ENCODE measurements around the gene HEXIM1. TPM values are rescaled to one million over a fixed set of nuclear protein-coding genes. Genes with fewer than 3 reads are reported as not detected.
A peak's percentile ranks its signal among the peaks of the same experiment; 100 is the strongest.

HEXIM1 gene
- 10 to 100 TPM; 20.9 to 32.7 (median 25.0) TPM for total RNA-seq

GRCh38 chr17:45148183-45149036 is at the start of gene HEXIM1:
HEXIM1 (plus strand) TSS chr17:45148475; CDS start chr17:45149191, 716 bp downstream.
- 0% methylated on average over 58 of the region's 58 CpGs for WGBS, 2 donors
- DNase-seq (ENCODE audit: low spot score in 2 of 2) = peak; percentile 100
- peak within 1 kb of the TSS; percentile 76 for H3K4me3 ChIP-seq (ENCODE audit: low read depth, poor library complexity, severe bottlenecking)
- intact Hi-C loops (cut with DNase I; ENCODE audit: low total_unique reads) = no loop called here
- TF ChIP-seq CTCF (IDR thresholded peaks at IDR 0.05) (peak in 1 of 3 donors; percentile 64), POLR2A (IDR thresholded peaks at IDR 0.05) (peak in 1 of 2 donors; percentile 98)

GRCh38 chr17:45098869-45099616 is 49.2 kb upstream of the HEXIM1 start:
- H3K4me3 ChIP-seq (ENCODE audit: low read depth, poor library complexity, severe bottlenecking) = no peak overlapping the region
- 46 to 47% methylated on average over 9 of the region's 9 CpGs for WGBS, 2 donors
- DNase-seq (ENCODE audit: low spot score in 2 of 2) = peak; percentile 87 to 98
- TF ChIP-seq POLR2A (IDR thresholded peaks at IDR 0.05) (no peak), CTCF (IDR thresholded peaks at IDR 0.05) (peak in 1 of 3 donors; percentile 31)
- intact Hi-C loops (cut with DNase I; ENCODE audit: low total_unique reads) = loop anchor here (10.0 kb wide), 1 partner anchor 74 kb away; no protein-coding TSS in a partner anchor

- H3K4me3 ChIP-seq (ENCODE audit: low read depth, poor library complexity, severe bottlenecking) = no peak overlapping the region
- intact Hi-C loops (cut with DNase I; ENCODE audit: low total_unique reads) = loop anchor here (10.0 kb wide), 1 partner anchor 187 kb away; the partner anchor contains the start of gene GFAP
- DNase-seq (ENCODE audit: low spot score in 2 of 2) = no peak
- WGBS, 2 donors = 38% methylated on average over 9 of the region's 9 CpGs
- no peak for TF ChIP-seq POLR2A (IDR thresholded peaks at IDR 0.05)
- no peak for TF ChIP-seq CTCF (IDR thresholded peaks at IDR 0.05)
Measured at GRCh38 chr17:45101546-45101882, 46.8 kb upstream of the HEXIM1 start.

GRCh38 chr17:45101883-45102811 is 46.1 kb upstream of the HEXIM1 start:
- H3K4me3 ChIP-seq (ENCODE audit: low read depth, poor library complexity, severe bottlenecking) = no peak overlapping the region
- intact Hi-C loops (cut with DNase I; ENCODE audit: low total_unique reads) = loop anchor here (10.0 kb wide), 1 partner anchor 187 kb away; the partner anchor contains the start of gene GFAP
- no peak for DNase-seq (ENCODE audit: low spot score in 2 of 2)
- 42 to 45% methylated on average over 12 of the region's 12 CpGs for WGBS, 2 donors
- TF ChIP-seq CTCF (IDR thresholded peaks at IDR 0.05) = no peak
- TF ChIP-seq POLR2A (IDR thresholded peaks at IDR 0.05) = no peak

- 63 to 87% methylated on average over 9 of the region's 9 CpGs for WGBS, 2 donors
- no peak overlapping the region for H3K4me3 ChIP-seq (ENCODE audit: low read depth, poor library complexity, severe bottlenecking)
- no peak for DNase-seq (ENCODE audit: low spot score in 2 of 2)
- intact Hi-C loops (cut with DNase I; ENCODE audit: low total_unique reads) = loop anchor here (10.0 kb wide), 1 partner anchor 188 kb away; the partner anchor contains the start of gene GFAP
- TF ChIP-seq CTCF (IDR thresholded peaks at IDR 0.05) = no peak
Measured at GRCh38 chr17:45102856-45103255, 45.4 kb upstream of the HEXIM1 start.

Measured in lower leg skin (tissue), 4 donors.